HL-60 (cell line): ENCODE measurements around the gene LEF1.

ENCODE experiments used
- GABPA ChIP-seq: IDR thresholded peaks from 2 replicates; pipeline ENCODE4 v1.6.1; 2012; ENCODE audit warnings: low read depth
- TF ChIP-seq, protein P1 (sequence below): IDR thresholded peaks from one replicate; pipeline ENCODE4 v1.5.1; 2011; ENCODE audit warnings: low read length, control low read depth, inconsistent platforms; ENCODE audit not compliant: insufficient read depth

DNA sequence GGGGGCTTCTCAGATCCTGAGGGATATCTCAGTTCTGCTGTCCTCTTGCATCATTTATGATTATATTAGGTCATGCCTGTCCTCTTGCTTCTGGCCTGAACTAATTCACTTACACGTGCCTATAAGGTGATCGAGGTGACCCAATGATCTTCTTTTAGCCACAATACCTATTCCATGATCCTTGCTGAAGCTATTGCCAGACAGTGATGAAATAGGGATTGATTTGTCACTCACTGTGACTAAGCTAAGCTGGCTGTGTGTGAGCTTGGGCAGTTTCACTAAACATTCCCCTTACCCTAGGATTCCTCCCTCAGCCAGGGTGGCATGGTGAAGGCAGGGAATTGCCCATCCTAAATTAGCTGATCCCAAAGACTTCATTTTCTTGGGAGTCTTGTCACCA lies 160.0 kb downstream of the LEF1 start:
- TF ChIP-seq, protein P1, sequence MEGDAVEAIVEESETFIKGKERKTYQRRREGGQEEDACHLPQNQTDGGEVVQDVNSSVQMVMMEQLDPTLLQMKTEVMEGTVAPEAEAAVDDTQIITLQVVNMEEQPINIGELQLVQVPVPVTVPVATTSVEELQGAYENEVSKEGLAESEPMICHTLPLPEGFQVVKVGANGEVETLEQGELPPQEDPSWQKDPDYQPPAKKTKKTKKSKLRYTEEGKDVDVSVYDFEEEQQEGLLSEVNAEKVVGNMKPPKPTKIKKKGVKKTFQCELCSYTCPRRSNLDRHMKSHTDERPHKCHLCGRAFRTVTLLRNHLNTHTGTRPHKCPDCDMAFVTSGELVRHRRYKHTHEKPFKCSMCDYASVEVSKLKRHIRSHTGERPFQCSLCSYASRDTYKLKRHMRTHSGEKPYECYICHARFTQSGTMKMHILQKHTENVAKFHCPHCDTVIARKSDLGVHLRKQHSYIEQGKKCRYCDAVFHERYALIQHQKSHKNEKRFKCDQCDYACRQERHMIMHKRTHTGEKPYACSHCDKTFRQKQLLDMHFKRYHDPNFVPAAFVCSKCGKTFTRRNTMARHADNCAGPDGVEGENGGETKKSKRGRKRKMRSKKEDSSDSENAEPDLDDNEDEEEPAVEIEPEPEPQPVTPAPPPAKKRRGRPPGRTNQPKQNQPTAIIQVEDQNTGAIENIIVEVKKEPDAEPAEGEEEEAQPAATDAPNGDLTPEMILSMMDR, result no peak
- TF ChIP-seq GABPA, result no peak
